H1 (cell line): ENCODE data around the gene AGFG2. TPM values are rescaled to one million over a fixed set of nuclear protein-coding genes. Genes with fewer than 3 reads are reported as not detected.

Experiments used
- CTCF ChIA-PET: fragments of 300-600 bp; sonication (Branson Sonifier 250); formaldehyde crosslinking; loops from one replicate; lab custom pipeline; 2021; ENCODE audit not compliant: partially characterized antibody; lab: Charles Lee
- POLR2A ChIA-PET: fragments of 300-600 bp; sonication (Branson Sonifier 250); formaldehyde crosslinking; loops from one replicate; lab custom pipeline; 2021; ENCODE audit warnings: inconsistent platforms; ENCODE audit not compliant: partially characterized antibody; lab: Charles Lee
- DNase-seq, 2 experiments: peaks; one replicate each; pipeline versions ENCODE4 v3.0.0 to v3.0.0-alpha.2; 2010 to 2022; ENCODE audit warnings: low spot score in 2 of 2, low read depth in 1 of 2, mixed read lengths in 1 of 2
- FAIRE-seq: peaks from 2 replicates; lab custom pipeline; 2011; peaks lifted over from hg19 to GRCh38; lab: Jason Lieb, UNC
- H2AFZ ChIP-seq: 2 replicates; pipeline ENCODE4 v1.8.1; 2012; ENCODE audit warnings: low read length, inconsistent platforms
- H2AK5ac ChIP-seq: 2 replicates; pipeline ENCODE4 v1.6.1; 2013; ENCODE audit warnings: low read depth, low read length
- H2BK120ac ChIP-seq: replicated peaks from 2 replicates; pipeline ENCODE3; 2013; ENCODE audit warnings: low read depth, low read length, inconsistent platforms
- H2BK12ac ChIP-seq: 2 replicates; pipeline ENCODE4 v1.6.1; 2013; ENCODE audit warnings: low read depth, low read length
- H2BK15ac ChIP-seq: 2 replicates; pipeline ENCODE4 v1.6.1; 2013; ENCODE audit warnings: low read length
- H2BK20ac ChIP-seq: 2 replicates; pipeline ENCODE4 v1.6.1; 2013; ENCODE audit warnings: low read length
- H2BK5ac ChIP-seq: 2 replicates; pipeline ENCODE4 v1.6.1; 2013; ENCODE audit warnings: low read depth, low read length
- H3K14ac ChIP-seq: 2 replicates; pipeline ENCODE4 v1.6.1; 2013; ENCODE audit warnings: inconsistent platforms; ENCODE audit not compliant: insufficient read length
- H3K18ac ChIP-seq: 2 replicates; pipeline ENCODE4 v1.6.1; 2013; ENCODE audit warnings: low read length; ENCODE audit errors: extremely low read depth
- H3K23ac ChIP-seq: 2 replicates; pipeline ENCODE4 v1.6.1; 2013; ENCODE audit warnings: inconsistent platforms; ENCODE audit not compliant: insufficient read length
- H3K23me2 ChIP-seq: 2 replicates; pipeline ENCODE4 v1.6.1; 2013; ENCODE audit warnings: low read depth, low read length
- H3K27ac ChIP-seq: 2 replicates; pipeline ENCODE4 v1.6.1; 2011; ENCODE audit warnings: low read depth, low read length, inconsistent platforms
- H3K27me3 ChIP-seq, 4 experiments: replicated peaks in 1 of 4; 1 replicate in 1 of 4; 2 replicates in 3 of 4; pipeline versions ENCODE4 v1.6.1 to v1.8.1; 2011 to 2013; ENCODE audit warnings: low read length in 3 of 4, mild to moderate bottlenecking in 3 of 4, inconsistent platforms in 2 of 4, mixed read lengths in 2 of 4, moderate library complexity in 1 of 4; ENCODE audit not compliant: control insufficient read depth in 3 of 4, insufficient read depth in 3 of 4; ENCODE audit errors: extremely low read depth in 1 of 4
- H3K36me3 ChIP-seq, 4 experiments: 2 replicates each; pipeline versions ENCODE4 v1.6.1 to v1.8.1; 2011 to 2013; ENCODE audit warnings: mild to moderate bottlenecking in 4 of 4, low read length in 3 of 4, moderate library complexity in 2 of 4, control low read depth in 1 of 4, inconsistent platforms in 1 of 4; ENCODE audit not compliant: insufficient read depth in 4 of 4, control insufficient read depth in 2 of 4
- H3K4ac ChIP-seq: replicated peaks from 2 replicates; pipeline ENCODE3; 2013; ENCODE audit warnings: low read length, low read depth, mixed read lengths, inconsistent platforms; ENCODE audit not compliant: insufficient read length
- H3K4me1 ChIP-seq, 4 experiments: replicated peaks in 1 of 4; 1 replicate in 1 of 4; 2 replicates in 3 of 4; pipeline versions ENCODE4 v1.6.1 to v1.8.1; 2011 to 2013; ENCODE audit warnings: low read length in 3 of 4, inconsistent platforms in 2 of 4, mixed read lengths in 1 of 4; ENCODE audit not compliant: insufficient read depth in 4 of 4, control insufficient read depth in 3 of 4
- H3K4me2 ChIP-seq, 2 experiments: 2 replicates each; pipeline versions ENCODE4 v1.6.1 to v1.8.1; 2011 to 2013; ENCODE audit warnings: low read depth in 2 of 2, low read length in 2 of 2, control low read depth in 1 of 2, inconsistent platforms in 1 of 2, mild to moderate bottlenecking in 1 of 2; ENCODE audit not compliant: insufficient read depth in 1 of 2
- H3K4me3 ChIP-seq, 4 experiments: fragments of 200-600, 300-600 bp in 1 of 4; sonication (generic), shearing (Covaris generic), sonication (Bioruptor Twin) in 1 of 4; 2 replicates each; pipeline versions ENCODE4 v1.5.1 to v1.8.1; 2011 to 2016; ENCODE audit warnings: low read length in 4 of 4, low read depth in 3 of 4, control low read depth in 2 of 4, inconsistent platforms in 2 of 4, mild to moderate bottlenecking in 2 of 4, mixed read lengths in 1 of 4, moderate library complexity in 1 of 4; ENCODE audit not compliant: insufficient read depth in 2 of 4; ENCODE audit errors: extremely low read depth in 1 of 4
- H3K56ac ChIP-seq: replicated peaks from 2 replicates; pipeline ENCODE3; 2013; ENCODE audit warnings: low read depth, mild to moderate bottlenecking, mixed read lengths, low read length, inconsistent platforms; ENCODE audit not compliant: insufficient read length
- H3K79me1 ChIP-seq: 2 replicates; pipeline ENCODE4 v1.6.1; 2013; ENCODE audit warnings: low read depth, low read length, control low read depth
- H3K79me2 ChIP-seq, 2 experiments: 2 replicates each; pipeline versions ENCODE4 v1.6.1 to v1.8.1; 2012 to 2013; ENCODE audit warnings: low read length in 2 of 2, mild to moderate bottlenecking in 2 of 2, inconsistent platforms in 1 of 2; ENCODE audit not compliant: insufficient read depth in 2 of 2, control insufficient read depth in 1 of 2
- H3K9ac ChIP-seq, 4 experiments: replicated peaks in 1 of 4; 1 replicate in 1 of 4; 2 replicates in 3 of 4; pipeline versions ENCODE4 v1.6.1 to v1.8.1; 2011 to 2013; ENCODE audit warnings: low read depth in 3 of 4, low read length in 3 of 4, control low read depth in 2 of 4, mild to moderate bottlenecking in 2 of 4, moderate library complexity in 2 of 4, inconsistent platforms in 1 of 4; ENCODE audit errors: extremely low read depth in 1 of 4
- H3K9me3 ChIP-seq, 2 experiments: 2 replicates each; pipeline versions ENCODE4 v1.6.1 to v1.8.1; 2012 to 2013; ENCODE audit warnings: mild to moderate bottlenecking in 2 of 2, moderate library complexity in 2 of 2, control low read depth in 1 of 2, inconsistent platforms in 1 of 2, low read depth in 1 of 2, low read length in 1 of 2, mixed read lengths in 1 of 2; ENCODE audit not compliant: insufficient read depth in 2 of 2
- H4K20me1 ChIP-seq, 2 experiments: replicated peaks in 1 of 2; 2 replicates each; pipeline versions ENCODE3 to v1.8.1; 2011 to 2013; ENCODE audit warnings: inconsistent platforms in 2 of 2, low read length in 2 of 2, mild to moderate bottlenecking in 1 of 2; ENCODE audit not compliant: insufficient read depth in 2 of 2, control insufficient read depth in 1 of 2
- H4K5ac ChIP-seq: 2 replicates; pipeline ENCODE4 v1.6.1; 2013; ENCODE audit warnings: low read length, low read depth, mixed read lengths, inconsistent platforms; ENCODE audit not compliant: insufficient read length
- H4K8ac ChIP-seq: 2 replicates; pipeline ENCODE4 v1.8.0; 2013; ENCODE audit warnings: mild to moderate bottlenecking, moderate library complexity, low read length, inconsistent platforms; ENCODE audit not compliant: insufficient read depth; ENCODE audit errors: extremely low read depth
- H4K91ac ChIP-seq: replicated peaks from 2 replicates; pipeline ENCODE3; 2013; ENCODE audit warnings: low read length, mixed read lengths, inconsistent platforms; ENCODE audit not compliant: insufficient read length
- JUND ChIP-seq: IDR thresholded peaks from 2 replicates; pipeline ENCODE4 v1.6.1; 2011; ENCODE audit warnings: mild to moderate bottlenecking, improper control_type of control experiment, low read length
- MAFK ChIP-seq: IDR thresholded peaks from 2 replicates; pipeline ENCODE4 v1.6.1; 2012; ENCODE audit warnings: low read depth, mild to moderate bottlenecking, improper control_type of control experiment, low read length
- RFX5 ChIP-seq: IDR thresholded peaks from 2 replicates; pipeline ENCODE4 v1.6.1; 2011; ENCODE audit warnings: low read depth, low read length, improper control_type of control experiment, borderline replicate concordance
- SAP30 ChIP-seq: fragments of 300-600 bp; sonication (generic); IDR thresholded peaks from 2 replicates; pipeline ENCODE4 v1.7.1; 2012; ENCODE audit warnings: low read length, moderate library complexity, mild to moderate bottlenecking, inconsistent platforms; ENCODE audit not compliant: insufficient read depth, insufficient replicate concordance
- SIX5 ChIP-seq: IDR thresholded peaks from 2 replicates; pipeline ENCODE4 v1.6.1; 2011; ENCODE audit warnings: mild to moderate bottlenecking, low read depth, low read length
- SP2 ChIP-seq: IDR thresholded peaks from 2 replicates; pipeline ENCODE4 v1.6.1; 2012; ENCODE audit warnings: mild to moderate bottlenecking, low read length, inconsistent platforms
- SP4 ChIP-seq: IDR thresholded peaks from 2 replicates; pipeline ENCODE4 v1.6.1; 2012; ENCODE audit warnings: low read length, inconsistent platforms
- TBP ChIP-seq: IDR thresholded peaks from 2 replicates; pipeline ENCODE4 v1.6.1; 2011; ENCODE audit warnings: low read depth, low read length, improper control_type of control experiment
- WGBS, 2 experiments: shearing (Covaris generic) in 1 of 2; methylation state at CpG; one replicate each; pipeline versions ENCODE4 v1.1.6 to v1.1.7; 2013 to 2015; ENCODE audit warnings: low lambda C conversion rate in 2 of 2, mixed read lengths in 2 of 2, inconsistent platforms in 1 of 2, low coverage in 1 of 2, missing lambda C conversion rate in 1 of 2; ENCODE audit not compliant: insufficient replicate concordance in 2 of 2, insufficient coverage in 1 of 2, insufficient read length in 1 of 2; ENCODE audit errors: extremely low coverage in 1 of 2, missing lambda C conversion rate in 1 of 2; 5-methylcytosine and 5-hydroxymethylcytosine counted together
- polyA plus RNA-seq, 7 experiments: library from polyadenylated mRNA; depleted of rRNA in 3 of 7; stranded (reverse) in 5 of 7; unstranded in 2 of 7; fragments of >200 nt in 5 of 7; fragments of 200-250 nt in 2 of 7; gene quantifications; 1 replicate in 5 of 7; 2 replicates in 1 of 7; 4 replicates in 1 of 7; pipeline versions ENCODE4 v1.2.1 to v1.2.3, GENCODE V29; 2011 to 2013; ENCODE audit warnings: missing spikeins in 2 of 7, mixed read lengths in 2 of 7
- total RNA-seq: library from RNA; stranded (reverse); fragmentation: NEBNext Ultra II Directional; extraction: Animal tissue kit (Norgen Biotek cat#: 25700); gene quantifications from 2 replicates; pipeline ENCODE4 v1.2.1, GENCODE V29; 2021
- TF ChIP-seq, protein P1 (sequence below): IDR thresholded peaks from 2 replicates; pipeline ENCODE4 v1.6.1; 2012; ENCODE audit warnings: inconsistent platforms
- TF ChIP-seq, protein P2 (sequence below): IDR thresholded peaks from 2 replicates; pipeline ENCODE4 v1.6.1; 2011; ENCODE audit warnings: low read depth, mild to moderate bottlenecking, low read length; ENCODE audit not compliant: insufficient read depth

AGFG2 gene
- total and polyA plus RNA-seq, 2 of the 8 experiments (the other 6 are each of a cell fraction or from before 2014, with no cell fraction given): 7.6 to 11.2 TPM

DNA sequence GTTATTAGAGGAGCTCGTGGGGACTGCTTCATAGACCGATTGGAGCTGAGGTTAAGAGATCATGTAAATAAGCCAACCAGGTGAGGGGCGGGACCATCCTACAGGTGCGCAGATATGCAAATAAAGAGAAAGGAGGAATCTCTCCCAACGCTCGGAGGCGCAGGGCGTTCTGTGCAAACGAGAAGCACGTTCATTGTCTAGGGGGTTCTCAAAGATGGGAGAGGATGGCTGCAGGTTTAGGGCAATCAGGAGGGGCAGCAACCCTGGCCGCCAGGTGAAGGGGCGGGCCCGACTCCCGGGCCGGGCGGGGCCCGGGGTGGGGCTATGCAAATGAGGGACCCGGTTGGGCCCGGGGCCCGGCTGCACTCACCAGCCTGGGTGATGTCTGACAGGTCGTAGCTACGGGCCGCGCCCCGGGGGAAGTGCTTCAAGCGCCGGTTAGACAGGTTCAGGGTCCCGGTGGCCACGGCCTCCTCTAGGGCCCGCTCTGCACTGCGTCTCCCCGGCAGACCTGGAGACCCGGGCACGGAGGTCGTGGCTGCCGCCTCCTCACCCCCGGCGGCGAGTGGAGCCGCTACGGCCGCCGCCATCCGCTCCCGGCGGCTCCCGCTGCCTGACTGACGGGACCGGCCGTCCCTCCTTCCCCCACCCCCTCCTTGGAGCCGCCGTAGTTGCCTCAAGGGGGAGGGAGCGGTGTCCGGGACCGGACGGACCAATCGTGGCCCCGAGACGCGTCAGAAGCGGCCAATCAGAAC is 46.7 kb downstream of the AGFG2 start, which contains the start of gene LRCH4:
LRCH4 (minus strand) TSS at position 619 of the 755 bp plus-strand sequence; CDS start at position 590, 29 bp downstream.
- no peak within 1 kb of the TSS for H3K14ac ChIP-seq
- peak within 1 kb of the TSS; percentile 37; the same call in 1 of the 2 replicates for H4K8ac ChIP-seq
- H4K5ac ChIP-seq: peak within 1 kb of the TSS; percentile 83
- peaks cover 2 to 5% of the 10 kb centered on the region in 2 experiments for H4K20me1 ChIP-seq
- H3K4me1 ChIP-seq: peaks cover 0 to 36% (median 20%) of the 10 kb centered on the region in 4 experiments; a peak in 6 of 7 replicates
- H3K18ac ChIP-seq: peak within 1 kb of the TSS; percentile 97
- H2BK12ac ChIP-seq: no peak within 1 kb of the TSS; the same call in 1 of the 2 replicates
- H2BK5ac ChIP-seq: peak within 1 kb of the TSS; percentile 96
- H3K79me2 ChIP-seq: peaks cover 0 to 11% of the 10 kb centered on the region in 2 experiments; a peak in 1 of 4 replicates
- peaks cover 0 to 2% (median 0%) of the 10 kb centered on the region in 4 experiments; a peak in 2 of 7 replicates for H3K27me3 ChIP-seq
- H4K91ac ChIP-seq: peak within 1 kb of the TSS; percentile 69
- H2BK20ac ChIP-seq: 0 out of 2 replicates have a peak within 1 kb of the TSS, but pooled peaks have one; percentile 80
- H3K4me3 ChIP-seq: peak within 1 kb of the TSS; percentile 80 to 88 (median 80)
- ChIA-PET POLR2A (interaction anchor here (0.6 to 10.0 kb wide), 45 partner anchors 9 to 267 kb away, joined by 3 to 172 read pairs (median 4); partner anchors contain the start of genes AGFG2, MEPCE, MOSPD3 and PCOLCE), CTCF (interaction anchor here (0.6 to 11.4 kb wide), 28 partner anchors 8 to 266 kb away, joined by 3 to 171 read pairs (median 4); partner anchors contain the start of genes PCOLCE, POP7 and SAP25)
- H3K56ac ChIP-seq: peak within 1 kb of the TSS; percentile 84
- peak within 1 kb of the TSS; percentile 72 to 97 (median 85) for H3K9ac ChIP-seq
- peak within 1 kb of the TSS; percentile 86 for H3K27ac ChIP-seq
- peak within 1 kb of the TSS; percentile 83 to 92 for H3K4me2 ChIP-seq
- H2AFZ ChIP-seq: no peak within 1 kb of the TSS
- H2BK15ac ChIP-seq: peak within 1 kb of the TSS; percentile 99
- FAIRE-seq (no peak), DNase-seq (peak in 1 of 2 experiments; percentile 88)
- peak within 1 kb of the TSS; percentile 76 for H3K4ac ChIP-seq
- no peaks in the 10 kb centered on the region for H3K9me3 ChIP-seq
- peaks cover 12 to 14% (median 13%) of the 10 kb centered on the region in 4 experiments for H3K36me3 ChIP-seq
- H2AK5ac ChIP-seq: peak within 1 kb of the TSS; percentile 66; the same call in 1 of the 2 replicates
- WGBS, 2 experiments: 3% methylated on average over 26 of the region's 61 CpGs; no CpG with 5 or more reads in 1 of the 2 experiments
- no peaks in the 10 kb centered on the region; the same call in 1 of the 2 replicates for H3K79me1 ChIP-seq
- H3K23me2 ChIP-seq: peaks cover 11% of the 10 kb centered on the region
- no peak within 1 kb of the TSS for H3K23ac ChIP-seq
- H2BK120ac ChIP-seq: no peak within 1 kb of the TSS
- no peak for TF ChIP-seq MAFK
- TF ChIP-seq SAP30: peak; percentile 12
- TF ChIP-seq SP4: peak; percentile 6
- peak; percentile 84 for TF ChIP-seq TBP
- no peak for TF ChIP-seq RFX5
- TF ChIP-seq JUND: no peak
- TF ChIP-seq SP2: no peak
- TF ChIP-seq, protein P1, sequence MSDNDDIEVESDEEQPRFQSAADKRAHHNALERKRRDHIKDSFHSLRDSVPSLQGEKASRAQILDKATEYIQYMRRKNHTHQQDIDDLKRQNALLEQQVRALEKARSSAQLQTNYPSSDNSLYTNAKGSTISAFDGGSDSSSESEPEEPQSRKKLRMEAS: no peak
- TF ChIP-seq SIX5: no peak
- TF ChIP-seq, protein P2, sequence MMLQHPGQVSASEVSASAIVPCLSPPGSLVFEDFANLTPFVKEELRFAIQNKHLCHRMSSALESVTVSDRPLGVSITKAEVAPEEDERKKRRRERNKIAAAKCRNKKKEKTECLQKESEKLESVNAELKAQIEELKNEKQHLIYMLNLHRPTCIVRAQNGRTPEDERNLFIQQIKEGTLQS: no peak
